ENCODE results near the gene SLC43A2.
"Not testable (repeated sequence)": the region's sequence is repeated elsewhere in the genome, so short reads cannot be mapped to it uniquely, and the experiment has no call there.

SLC43A2 gene

DNA sequence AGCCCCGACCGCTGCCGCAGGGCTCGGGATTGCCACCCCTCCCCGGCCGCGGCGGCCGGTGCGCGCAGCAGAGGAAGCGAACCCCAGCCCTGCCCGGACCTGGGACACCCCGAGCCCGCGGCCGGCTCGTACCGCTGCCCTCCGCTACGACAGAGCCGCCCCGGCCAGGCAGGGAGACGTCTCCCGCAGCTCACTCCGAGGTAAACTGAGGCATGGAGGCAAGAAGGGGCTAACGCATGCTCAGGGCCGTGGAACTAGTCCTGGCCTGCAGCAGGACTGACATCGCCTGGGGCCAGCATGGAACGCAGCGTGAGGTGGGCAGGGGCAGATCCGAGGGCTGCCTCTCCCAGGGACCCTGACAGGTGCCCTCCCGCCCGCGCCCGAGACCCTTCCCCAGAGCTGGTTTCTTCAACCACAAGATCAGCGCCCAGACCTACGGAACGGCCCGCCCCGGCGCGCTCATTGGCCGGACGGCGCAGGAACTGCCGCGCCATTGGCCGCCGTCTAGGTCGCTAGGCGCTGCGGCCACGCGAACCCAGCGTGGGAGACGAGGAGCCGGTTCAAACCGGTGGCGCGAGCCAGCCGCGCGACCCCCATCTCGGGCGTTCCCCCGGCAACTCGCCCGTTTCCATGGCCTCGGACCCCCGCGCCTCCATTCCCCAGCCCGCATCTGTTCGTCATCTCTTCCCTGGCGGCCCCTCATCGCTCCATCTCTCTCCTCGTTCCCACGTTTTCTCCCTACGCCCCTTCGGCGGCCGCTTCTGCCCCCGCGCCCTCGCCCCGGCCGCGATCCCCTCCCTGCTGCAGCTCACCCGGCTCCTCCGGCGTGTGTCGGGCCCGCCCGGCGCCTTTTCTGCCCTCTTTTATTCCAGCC is at the start of gene SLC43A2:
TSS of gene SLC43A2 (minus strand) at position 853 of the 874 bp plus-strand sequence. CDS start 960 bp downstream, outside the sequence.
- no peak for TF ChIP-seq CTCF (IDR thresholded peaks at IDR 0.05; ENCODE audit: borderline replicate concordance, insufficient read depth, low read depth, low read length)
- peak within 1 kb of the TSS; percentile 95 for H3K4me3 ChIP-seq (ENCODE audit: low read depth, low read length)

DNA sequence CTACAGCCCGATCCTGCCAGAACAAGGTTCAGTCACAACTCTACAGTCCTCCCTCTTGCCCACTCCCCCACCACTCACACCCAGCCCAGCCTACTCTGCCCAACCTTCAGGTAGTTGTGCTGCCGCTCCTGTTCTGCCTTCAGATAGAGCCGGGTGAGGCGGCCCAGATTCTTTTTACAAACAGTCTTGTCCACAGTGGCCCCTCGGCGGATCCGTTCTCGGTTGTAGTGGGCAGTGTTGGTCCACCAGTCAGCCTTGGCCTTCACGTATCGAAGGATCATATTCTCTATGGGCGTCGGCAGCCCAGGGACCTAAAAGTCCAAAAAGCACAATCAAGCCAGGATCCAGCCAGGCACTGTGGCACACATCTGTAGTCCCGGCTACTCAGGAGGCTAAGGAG is 47.8 kb upstream of the SLC43A2 start:
- H3K4me3 ChIP-seq (ENCODE audit: low read depth, low read length), result no peak overlapping the region
- TF ChIP-seq CTCF (IDR thresholded peaks at IDR 0.05; ENCODE audit: borderline replicate concordance, insufficient read depth, low read depth, low read length), result no peak

DNA sequence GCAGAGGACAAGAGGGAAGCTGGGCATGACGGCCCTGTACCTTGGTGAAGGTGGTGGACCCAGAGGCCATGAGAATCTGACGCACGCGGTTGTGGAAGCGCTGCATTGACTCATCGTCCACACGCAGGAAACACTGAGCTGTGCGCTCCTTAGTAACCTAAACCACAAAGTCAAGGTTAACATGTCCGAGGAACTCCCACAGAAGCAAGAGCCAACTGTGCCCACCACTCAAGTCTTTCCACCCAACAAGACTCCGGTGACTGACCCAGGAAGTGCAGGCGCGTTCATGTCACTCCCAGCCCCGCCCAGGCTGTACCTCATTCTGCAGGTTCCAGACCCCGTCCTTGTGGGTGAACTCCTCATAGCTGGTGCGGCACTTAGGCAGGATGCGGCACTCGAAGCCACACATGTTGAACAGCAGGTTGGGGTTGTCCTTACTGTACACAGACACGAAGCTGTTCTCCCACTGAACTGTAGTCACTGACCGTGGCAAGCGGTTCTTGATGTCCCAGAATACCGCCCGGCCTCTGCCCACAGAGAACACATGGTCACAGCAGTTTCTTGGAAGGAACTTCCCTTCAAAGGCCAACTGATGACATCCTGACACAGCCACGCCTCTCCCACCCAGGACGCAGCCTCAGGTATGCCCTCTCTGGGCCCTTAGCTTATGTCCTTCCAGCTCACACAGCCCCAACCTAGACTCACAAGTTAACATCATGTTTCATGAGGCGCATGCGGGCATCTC is 44.6 kb upstream of the SLC43A2 start:
- no peak for TF ChIP-seq CTCF (IDR thresholded peaks at IDR 0.05; ENCODE audit: borderline replicate concordance, insufficient read depth, low read depth, low read length)
- no peak overlapping the region for H3K4me3 ChIP-seq (ENCODE audit: low read depth, low read length)

- H3K4me3 ChIP-seq (ENCODE audit: low read depth, low read length), result not testable (repeated sequence)
Observed at GRCh38 chr17:1663934-1664333, 35.3 kb upstream of the SLC43A2 start.

DNA sequence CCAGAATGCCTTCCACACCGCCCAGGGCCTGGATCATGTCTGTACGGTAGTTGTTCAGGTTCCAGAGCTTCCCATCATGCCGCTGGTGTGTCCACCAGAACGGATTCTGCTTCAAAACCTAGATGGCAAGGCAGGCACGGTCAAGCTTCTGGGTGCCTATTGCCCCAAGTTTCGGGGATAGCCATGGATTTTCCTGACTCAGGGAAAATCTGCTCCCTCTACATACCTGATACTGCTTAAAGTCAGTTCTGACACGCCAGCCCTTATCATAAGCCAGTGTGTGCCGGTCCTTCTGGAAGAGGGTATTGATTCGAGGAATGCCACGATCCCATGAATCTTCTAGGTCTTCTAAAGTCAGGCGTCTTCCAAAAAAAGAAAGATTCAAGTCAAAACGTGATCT is 32.4 kb upstream of the SLC43A2 start:
- no peak for TF ChIP-seq CTCF (IDR thresholded peaks at IDR 0.05; ENCODE audit: borderline replicate concordance, insufficient read depth, low read depth, low read length)
- no peak overlapping the region for H3K4me3 ChIP-seq (ENCODE audit: low read depth, low read length)

DNA sequence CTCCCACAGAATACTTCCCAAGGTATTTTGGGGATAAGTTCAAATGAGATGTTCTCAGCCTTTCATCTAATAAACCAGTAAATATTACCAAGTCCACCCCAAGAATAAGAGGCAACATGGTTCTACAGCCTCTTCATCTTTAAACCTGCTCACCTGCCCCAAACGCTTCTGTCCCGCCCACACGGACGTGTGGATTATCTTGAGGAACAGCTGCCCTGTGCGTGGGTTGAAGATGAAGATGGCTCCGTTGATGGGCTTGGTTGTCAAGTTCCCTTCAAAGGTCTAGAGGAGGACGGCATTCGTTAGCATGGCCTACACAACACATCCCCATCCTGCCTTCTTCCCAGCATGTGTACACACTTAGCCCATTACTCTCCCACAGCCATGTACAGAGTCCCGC is 29.5 kb upstream of the SLC43A2 start:
- TF ChIP-seq CTCF (IDR thresholded peaks at IDR 0.05; ENCODE audit: borderline replicate concordance, insufficient read depth, low read depth, low read length), result no peak

GRCh38 chr17:1653735-1654134 is 25.1 kb upstream of the SLC43A2 start:
- no peak overlapping the region for H3K4me3 ChIP-seq (ENCODE audit: low read depth, low read length)
- TF ChIP-seq CTCF (IDR thresholded peaks at IDR 0.05; ENCODE audit: borderline replicate concordance, insufficient read depth, low read depth, low read length), result no peak

More for the DNA sequence above, 29.5 kb upstream of the SLC43A2 start:
- no peak overlapping the region for H3K4me3 ChIP-seq (ENCODE audit: low read depth, low read length)

DNA sequence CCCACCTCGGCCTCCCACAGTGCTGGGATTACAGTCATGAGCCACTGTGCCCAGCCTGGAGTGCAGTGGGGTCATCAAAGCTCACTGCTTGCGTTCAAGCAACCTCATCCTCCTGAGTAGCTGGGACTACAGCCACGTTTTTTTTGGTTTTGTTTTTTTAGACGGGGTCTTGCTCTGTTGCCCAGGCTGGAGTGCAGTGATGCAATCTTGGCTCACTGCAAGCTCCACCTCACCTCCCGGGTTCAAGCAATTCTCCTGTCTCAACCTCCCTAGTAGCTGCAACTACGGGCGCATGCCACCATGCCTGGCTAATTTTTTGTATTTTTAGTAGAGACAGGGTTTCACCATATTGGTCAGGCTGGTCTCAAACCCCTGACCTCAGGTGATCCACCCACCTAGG is 24.2 kb upstream of the SLC43A2 start:
- not testable (repeated sequence) for H3K4me3 ChIP-seq (ENCODE audit: low read depth, low read length)
